Activated naive CD8-positive, alpha-beta T cell treated with anti-CD3 and anti-CD28 coated beads, Interleukin-2, amount 10 ng/mL, durations not matched to agents 7 days and 5 days (primary cell): ENCODE measurements around the gene WDR7. TPM values are rescaled to one million over a fixed set of nuclear protein-coding genes. Genes with fewer than 3 reads are reported as not detected.

ENCODE experiments used
- ATAC-seq: fragments of 150-1000 bp; cut with Tn5 transposase; one replicate; pipeline ENCODE4 v1.10.0; 2021; ENCODE audit warnings: low read depth, moderate library complexity
- POLR2A ChIA-PET: fragments of 350-600 bp; sonication (Branson Sonifier 250); formaldehyde crosslinking; loops from one replicate; lab custom pipeline; 2021; ENCODE audit warnings: antibody characterized with exemption; lab: Charles Lee
- DNase-seq: peaks from one replicate; pipeline ENCODE4 v3.0.0; 2021
- H3K27ac Mint-ChIP-seq: one replicate; pipeline ENCODE4 v1.8.0; 2022; ENCODE audit warnings: mild to moderate bottlenecking, mixed read lengths
- H3K27me3 Mint-ChIP-seq: one replicate; pipeline ENCODE4 v1.8.0; 2022; ENCODE audit warnings: mild to moderate bottlenecking, moderate library complexity, mixed read lengths
- H3K36me3 Mint-ChIP-seq: one replicate; pipeline ENCODE4 v1.8.0; 2021; ENCODE audit warnings: mild to moderate bottlenecking, mixed read lengths
- H3K4me1 Mint-ChIP-seq: one replicate; pipeline ENCODE4 v1.8.0; 2021; ENCODE audit warnings: mixed read lengths
- H3K4me3 Mint-ChIP-seq: one replicate; pipeline ENCODE4 v1.8.0; 2022; ENCODE audit warnings: mild to moderate bottlenecking, moderate library complexity, mixed read lengths
- H3K9me3 Mint-ChIP-seq: one replicate; pipeline ENCODE4 v1.8.0; 2021; ENCODE audit warnings: mixed read lengths
- total RNA-seq, 2 experiments: library from RNA; stranded (reverse); gene quantifications; one replicate each; pipeline ENCODE4 v1.2.3, GENCODE V29; 2021

WDR7 gene
- total RNA-seq, 2 experiments from 2014 or later: 42.8 to 43.1 TPM

DNA sequence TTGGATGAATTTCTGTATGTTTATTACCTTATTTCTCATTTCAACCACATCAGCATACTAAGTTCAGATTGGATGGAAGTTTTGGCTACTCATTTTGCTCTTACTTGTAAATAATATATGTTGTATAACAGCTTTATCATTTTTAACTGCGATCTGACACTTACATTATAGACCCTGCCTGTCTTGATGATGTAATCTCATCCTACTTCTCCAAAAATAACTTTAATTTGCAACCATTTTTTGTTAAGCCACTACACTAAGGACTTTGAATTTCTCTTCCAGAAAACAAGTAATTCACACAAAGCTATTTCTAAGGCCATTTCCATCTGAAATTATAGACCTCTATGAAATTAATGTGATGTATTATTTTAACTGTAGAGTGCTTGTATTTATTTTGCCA is 240.7 kb downstream of the WDR7 start:
- H3K27ac Mint-ChIP-seq: no peak overlapping the region
- no peaks in the 10 kb centered on the region for H3K27me3 Mint-ChIP-seq
- no peak overlapping the region for H3K4me3 Mint-ChIP-seq
- no peak for ATAC-seq
- no peak for DNase-seq
- no peaks in the 10 kb centered on the region for H3K9me3 Mint-ChIP-seq
- peaks cover 8% of the 10 kb centered on the region for H3K36me3 Mint-ChIP-seq
- no peaks in the 10 kb centered on the region for H3K4me1 Mint-ChIP-seq
- POLR2A ChIA-PET: no interaction called here

GRCh38 chr18:56897122-56897521 is 246.0 kb downstream of the WDR7 start:
- Mint-ChIP-seq H3K27me3 (no peaks in the 10 kb centered on the region), H3K4me1 (peaks cover 6% of the 10 kb centered on the region), H3K36me3 (peaks cover 6% of the 10 kb centered on the region), H3K27ac (no peak overlapping the region), H3K9me3 (peaks cover 3% of the 10 kb centered on the region), H3K4me3 (no peak overlapping the region)
- no peak for DNase-seq
- POLR2A ChIA-PET: no interaction called here
- ATAC-seq: no peak

DNA sequence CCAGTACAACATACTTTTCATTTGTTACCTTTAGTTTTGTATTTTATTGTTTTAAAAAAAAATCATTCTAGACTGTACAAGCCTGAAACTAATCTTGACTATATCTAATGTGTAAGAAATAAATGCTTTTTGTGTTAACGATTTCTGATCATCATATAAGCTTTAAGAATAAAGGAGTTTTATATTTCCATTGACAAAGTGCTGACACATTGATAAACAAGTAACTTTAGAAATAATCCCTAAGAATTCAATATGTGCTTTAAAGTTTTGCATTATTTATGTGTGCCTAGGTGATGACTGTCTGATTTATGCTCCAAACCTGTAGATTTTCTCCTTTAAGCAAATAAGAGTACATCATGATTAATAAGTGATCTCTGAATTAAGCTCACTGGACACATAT is 248.5 kb downstream of the WDR7 start:
- H3K27ac Mint-ChIP-seq: no peak overlapping the region
- peaks cover 6% of the 10 kb centered on the region for H3K4me1 Mint-ChIP-seq
- H3K4me3 Mint-ChIP-seq: no peak overlapping the region
- ATAC-seq (no peak), DNase-seq (no peak)
- peaks cover 3% of the 10 kb centered on the region for H3K9me3 Mint-ChIP-seq
- POLR2A ChIA-PET: no interaction called here
- no peaks in the 10 kb centered on the region for H3K27me3 Mint-ChIP-seq
- no peaks in the 10 kb centered on the region for H3K36me3 Mint-ChIP-seq

- H3K27ac Mint-ChIP-seq: no peak overlapping the region
- no peak for DNase-seq
Measured at GRCh38 chr18:56900195-56901094, 249.3 kb downstream of the WDR7 start.

GRCh38 chr18:56901919-56902318 is 250.8 kb downstream of the WDR7 start:
- no peaks in the 10 kb centered on the region for H3K36me3 Mint-ChIP-seq
- ATAC-seq (no peak), DNase-seq (no peak)

More at GRCh38 chr18:56900195-56901094, 249.3 kb downstream of the WDR7 start:
- no peak overlapping the region for H3K4me3 Mint-ChIP-seq
- H3K4me1 Mint-ChIP-seq: peaks cover 6% of the 10 kb centered on the region
- POLR2A ChIA-PET: no interaction called here
- H3K27me3 Mint-ChIP-seq: no peaks in the 10 kb centered on the region
- no peak for ATAC-seq
- H3K36me3 Mint-ChIP-seq: no peaks in the 10 kb centered on the region
- peaks cover 3% of the 10 kb centered on the region for H3K9me3 Mint-ChIP-seq

GRCh38 chr18:56902653-56903052 is 251.5 kb downstream of the WDR7 start:
- H3K27ac Mint-ChIP-seq: no peak overlapping the region
- no peak overlapping the region for H3K4me3 Mint-ChIP-seq
- H3K27me3 Mint-ChIP-seq: no peaks in the 10 kb centered on the region
- DNase-seq: no peak
- H3K9me3 Mint-ChIP-seq: peaks cover 3% of the 10 kb centered on the region
- H3K36me3 Mint-ChIP-seq: no peaks in the 10 kb centered on the region
- peaks cover 6% of the 10 kb centered on the region for H3K4me1 Mint-ChIP-seq
- ATAC-seq: no peak
- POLR2A ChIA-PET: no interaction called here

More at GRCh38 chr18:56901919-56902318, 250.8 kb downstream of the WDR7 start:
- Mint-ChIP-seq H3K27ac (no peak overlapping the region), H3K4me3 (no peak overlapping the region), H3K27me3 (no peaks in the 10 kb centered on the region), H3K9me3 (peaks cover 3% of the 10 kb centered on the region), H3K4me1 (peaks cover 6% of the 10 kb centered on the region)
- POLR2A ChIA-PET: no interaction called here

DNA sequence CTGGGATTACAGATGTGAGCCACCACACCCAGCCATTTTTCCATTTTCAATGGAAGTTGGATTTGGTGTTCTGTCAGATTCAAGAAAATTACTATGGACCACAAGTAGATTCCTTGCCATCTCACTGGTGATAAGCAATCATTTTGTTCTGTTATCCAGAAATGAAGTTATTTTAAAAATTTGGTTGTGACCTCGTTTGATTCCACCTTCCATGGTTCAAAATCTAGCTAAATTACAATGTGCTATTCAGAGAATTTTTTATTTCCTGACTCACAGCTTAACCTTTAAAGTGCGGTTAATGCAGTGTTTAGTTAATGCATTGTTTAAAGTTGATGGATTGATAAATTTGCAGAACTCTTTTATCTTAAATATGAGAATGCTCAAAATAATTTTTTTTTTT is 252.5 kb downstream of the WDR7 start:
- Mint-ChIP-seq H3K27me3 (no peaks in the 10 kb centered on the region), H3K4me3 (no peak overlapping the region), H3K27ac (no peak overlapping the region), H3K4me1 (peaks cover 6% of the 10 kb centered on the region), H3K9me3 (no peaks in the 10 kb centered on the region), H3K36me3 (no peaks in the 10 kb centered on the region)
- POLR2A ChIA-PET: no interaction called here
- ATAC-seq (no peak), DNase-seq (no peak)

DNA sequence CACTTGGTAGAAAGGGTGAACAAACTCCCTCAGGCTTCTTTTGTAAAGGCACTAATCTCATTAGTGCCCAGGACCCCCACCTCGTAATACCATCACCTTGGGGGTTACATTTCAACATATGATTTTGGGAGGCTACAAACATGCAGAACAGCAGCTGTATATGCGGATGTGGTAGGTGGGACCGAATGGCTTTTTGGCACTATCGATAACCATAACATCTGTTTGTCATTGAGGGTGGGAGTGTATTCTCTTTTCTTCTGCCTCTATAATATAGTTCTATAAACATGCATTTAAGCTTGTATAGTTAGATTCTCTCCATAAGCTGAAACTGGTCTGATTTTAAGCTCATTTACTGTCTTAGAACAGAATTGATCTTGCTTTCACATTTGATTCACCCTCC is 256.6 kb downstream of the WDR7 start:
- Mint-ChIP-seq H3K27me3 (no peaks in the 10 kb centered on the region), H3K27ac (no peak overlapping the region), H3K4me1 (no peaks in the 10 kb centered on the region), H3K4me3 (no peak overlapping the region), H3K9me3 (no peaks in the 10 kb centered on the region), H3K36me3 (peaks cover 4% of the 10 kb centered on the region)
- ATAC-seq: no peak
- POLR2A ChIA-PET: no interaction called here
- no peak for DNase-seq

DNA sequence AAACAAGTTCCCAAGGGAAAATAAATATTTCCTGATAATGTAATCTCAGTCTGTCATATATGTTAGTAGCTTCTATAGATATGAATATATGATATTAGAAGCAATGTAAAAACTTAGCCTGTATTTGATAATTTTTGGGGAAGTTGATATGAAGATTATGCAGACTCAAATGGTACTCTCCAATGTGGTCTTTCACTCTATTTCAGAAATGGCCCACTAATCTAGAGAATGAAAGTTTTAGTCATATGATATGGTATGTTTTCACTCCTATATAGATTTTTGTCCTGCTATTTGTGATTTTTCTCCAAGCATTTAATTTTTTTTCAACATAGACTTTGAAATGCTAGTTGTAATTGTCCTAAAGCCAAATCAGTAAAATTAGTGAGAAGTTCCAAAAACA is 259.1 kb downstream of the WDR7 start:
- POLR2A ChIA-PET: no interaction called here
- H3K4me3 Mint-ChIP-seq: no peak overlapping the region
- DNase-seq (no peak), ATAC-seq (no peak)
- peaks cover 9% of the 10 kb centered on the region for H3K36me3 Mint-ChIP-seq
- H3K9me3 Mint-ChIP-seq: no peaks in the 10 kb centered on the region
- no peaks in the 10 kb centered on the region for H3K27me3 Mint-ChIP-seq
- H3K27ac Mint-ChIP-seq: no peak overlapping the region
- no peaks in the 10 kb centered on the region for H3K4me1 Mint-ChIP-seq

GRCh38 chr18:56910967-56911366 is 259.8 kb downstream of the WDR7 start:
- peaks cover 9% of the 10 kb centered on the region for H3K36me3 Mint-ChIP-seq
- POLR2A ChIA-PET: interaction anchor here (0.6 kb wide), 1 partner anchor 711 kb away, joined by 4 read pairs; the partner anchor contains the start of gene NARS1
- H3K9me3 Mint-ChIP-seq: no peaks in the 10 kb centered on the region
- H3K4me3 Mint-ChIP-seq: no peak overlapping the region
- ATAC-seq (no peak), DNase-seq (no peak)
- H3K27me3 Mint-ChIP-seq: no peaks in the 10 kb centered on the region
- H3K27ac Mint-ChIP-seq: no peak overlapping the region
- no peaks in the 10 kb centered on the region for H3K4me1 Mint-ChIP-seq

GRCh38 chr18:56913941-56914340 is 262.8 kb downstream of the WDR7 start:
- Mint-ChIP-seq H3K4me1 (no peaks in the 10 kb centered on the region), H3K27me3 (no peaks in the 10 kb centered on the region), H3K27ac (no peak overlapping the region), H3K9me3 (no peaks in the 10 kb centered on the region), H3K36me3 (peaks cover 9% of the 10 kb centered on the region), H3K4me3 (no peak overlapping the region)
- no peak for ATAC-seq
- DNase-seq: no peak
- POLR2A ChIA-PET: no interaction called here

GRCh38 chr18:56919190-56919589 is 268.0 kb downstream of the WDR7 start:
- H3K27ac Mint-ChIP-seq: no peak overlapping the region
- no peaks in the 10 kb centered on the region for H3K9me3 Mint-ChIP-seq
- no peak for DNase-seq
- no peak for ATAC-seq
- POLR2A ChIA-PET: no interaction called here
- no peaks in the 10 kb centered on the region for H3K27me3 Mint-ChIP-seq
- no peak overlapping the region for H3K4me3 Mint-ChIP-seq
- H3K36me3 Mint-ChIP-seq: no peaks in the 10 kb centered on the region
- peaks cover 11% of the 10 kb centered on the region for H3K4me1 Mint-ChIP-seq

DNA sequence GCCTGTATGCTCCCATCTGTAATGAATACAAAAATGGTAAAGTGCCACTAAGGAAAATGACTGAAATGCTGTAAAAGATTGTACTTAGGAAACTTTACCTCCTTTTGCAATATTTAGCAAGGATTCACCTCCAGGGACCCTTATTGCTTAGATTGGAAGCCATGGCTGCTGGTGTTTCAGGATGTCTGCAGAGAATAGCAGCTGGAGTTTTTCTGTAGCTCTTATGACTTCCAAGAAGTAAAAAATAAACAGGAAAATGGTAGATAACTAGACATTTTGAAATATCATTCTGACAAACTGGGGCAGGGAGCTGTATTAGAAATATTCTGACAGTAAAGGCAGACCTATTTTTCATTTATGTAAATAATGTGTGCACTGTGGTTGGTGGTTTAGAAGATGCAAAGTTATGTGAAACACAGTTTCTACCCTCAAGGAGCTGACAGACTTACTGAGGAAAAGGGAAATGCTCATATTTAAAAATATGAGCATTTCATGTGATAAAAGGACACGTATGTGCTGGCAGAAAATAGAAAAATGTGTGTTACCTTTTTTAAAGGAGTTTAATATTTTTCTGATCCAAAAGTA is 270.8 kb downstream of the WDR7 start:
- Mint-ChIP-seq H3K36me3 (peaks cover 2% of the 10 kb centered on the region), H3K4me1 (peaks cover 11% of the 10 kb centered on the region), H3K9me3 (no peaks in the 10 kb centered on the region), H3K27me3 (no peaks in the 10 kb centered on the region), H3K27ac (no peak overlapping the region), H3K4me3 (no peak overlapping the region)
- POLR2A ChIA-PET: no interaction called here
- ATAC-seq (no peak), DNase-seq (no peak)

DNA sequence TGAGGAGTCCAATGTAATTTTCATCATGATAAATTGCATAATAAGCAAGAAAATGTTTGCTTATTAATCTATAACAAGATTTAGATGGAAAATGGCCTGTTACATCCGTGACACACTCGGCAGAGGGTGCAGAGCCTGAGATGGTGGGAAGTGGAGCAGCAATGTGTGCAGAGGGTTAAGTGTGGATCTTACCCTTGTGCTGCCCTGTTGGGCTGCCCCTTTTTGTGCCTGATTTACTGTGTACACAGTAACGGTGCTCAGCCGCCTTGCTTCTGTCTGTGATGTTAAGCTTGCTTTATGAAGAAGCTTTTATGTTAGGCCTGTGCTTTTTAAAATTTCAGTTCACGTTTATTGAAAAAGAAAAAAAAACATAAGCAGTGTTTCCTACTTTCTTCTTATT is 275.6 kb downstream of the WDR7 start:
- DNase-seq (no peak), ATAC-seq (no peak)
- Mint-ChIP-seq H3K27me3 (no peaks in the 10 kb centered on the region), H3K4me1 (peaks cover 5% of the 10 kb centered on the region), H3K9me3 (no peaks in the 10 kb centered on the region), H3K27ac (no peak overlapping the region), H3K4me3 (no peak overlapping the region), H3K36me3 (peaks cover 8% of the 10 kb centered on the region)
- POLR2A ChIA-PET: no interaction called here
